ENCODE results near the gene FAM98A.

- TF ChIP-seq JUNB (IDR thresholded peaks at IDR 0.05), result no peak
- no peak for TF ChIP-seq CTCF (IDR thresholded peaks at IDR 0.05)
- no peak for TF ChIP-seq MYC (IDR thresholded peaks at IDR 0.05; ENCODE audit: borderline replicate concordance, low read length)
- no peak for TF ChIP-seq NR3C1 (IDR thresholded peaks at IDR 0.05)
These were observed 46.8 kb upstream of the FAM98A start for GRCh38 chr2:33645861-33646260.

Data from A549 (cell line).